GM21390 (cell line): Measurements from ENCODE around the gene ARID4B.
A peak's percentile ranks its signal among the peaks of the same experiment; 100 is the strongest.
"Not testable (repeated sequence)": the region's sequence is repeated elsewhere in the genome, so short reads cannot be mapped to it uniquely, and the experiment has no call there.

Source experiments
- ATAC-seq: cut with Tn5 transposase; IDR thresholded peaks from one replicate; pipeline ENCODE4 v1.9.1; 2021; ENCODE audit not compliant: unreplicated experiment

Gene ARID4B

DNA sequence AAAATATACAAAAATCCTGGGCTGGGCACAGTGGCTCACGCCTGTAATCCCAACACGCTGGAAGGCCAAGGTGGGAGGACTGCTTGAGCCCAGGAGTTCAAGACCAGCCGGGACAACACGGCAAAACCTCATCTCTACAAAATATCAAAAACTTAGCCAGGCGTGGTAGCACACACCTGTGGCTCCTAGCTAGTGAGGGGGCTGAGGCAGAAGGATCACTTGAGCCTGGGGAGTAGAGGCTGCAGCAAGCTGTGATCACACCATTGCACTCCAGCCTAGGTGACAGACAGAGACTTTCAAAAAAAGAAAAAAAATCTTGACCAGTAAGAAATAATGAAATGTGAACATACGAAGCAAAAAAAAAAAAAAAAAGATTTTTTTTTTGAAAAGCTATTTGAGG, 52.1 kb downstream of the ARID4B start:
- ATAC-seq, result no peak

GRCh38 chr1:235275223-235275622, 52.8 kb downstream of the ARID4B start:
- ATAC-seq, result peak; percentile 71

DNA sequence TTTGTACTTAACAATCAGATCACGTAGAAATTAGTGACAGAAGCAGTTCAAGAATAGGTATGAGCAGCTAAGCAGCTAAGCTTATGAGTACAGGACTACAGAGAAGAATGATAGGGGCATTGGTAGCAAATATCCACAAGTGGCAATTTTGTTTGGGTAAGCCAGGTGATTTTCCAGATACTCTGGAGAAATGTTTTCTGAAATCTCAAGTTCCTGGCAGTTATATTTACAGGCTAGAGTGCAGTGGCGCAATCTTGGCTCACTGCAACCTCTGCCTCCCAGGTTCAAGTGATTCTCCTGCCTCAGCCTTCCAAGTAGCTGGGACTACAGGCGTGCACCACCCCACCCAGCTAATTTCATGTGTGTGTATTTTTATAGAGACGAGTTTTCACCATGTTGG, 55.1 kb downstream of the ARID4B start:
- ATAC-seq, result no peak

DNA sequence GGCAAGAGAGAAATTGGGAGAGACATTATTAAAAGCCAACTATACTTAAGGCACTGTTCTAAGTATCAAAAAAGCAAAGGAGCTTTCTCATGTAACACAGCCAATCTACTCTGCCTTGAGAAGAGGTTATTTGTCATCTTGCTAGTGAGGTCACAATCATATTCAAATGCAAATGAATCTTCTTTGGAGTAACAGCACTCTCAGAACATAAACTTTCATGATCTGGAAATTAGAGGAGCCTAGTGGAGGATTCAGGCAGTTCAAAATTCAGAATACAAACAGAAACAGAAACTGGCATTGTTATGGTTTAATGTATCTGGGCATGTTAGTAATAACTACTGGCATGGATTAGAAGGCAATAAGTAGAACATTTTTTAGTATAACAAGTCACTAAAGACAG, 57.4 kb downstream of the ARID4B start:
- no peak for ATAC-seq

DNA sequence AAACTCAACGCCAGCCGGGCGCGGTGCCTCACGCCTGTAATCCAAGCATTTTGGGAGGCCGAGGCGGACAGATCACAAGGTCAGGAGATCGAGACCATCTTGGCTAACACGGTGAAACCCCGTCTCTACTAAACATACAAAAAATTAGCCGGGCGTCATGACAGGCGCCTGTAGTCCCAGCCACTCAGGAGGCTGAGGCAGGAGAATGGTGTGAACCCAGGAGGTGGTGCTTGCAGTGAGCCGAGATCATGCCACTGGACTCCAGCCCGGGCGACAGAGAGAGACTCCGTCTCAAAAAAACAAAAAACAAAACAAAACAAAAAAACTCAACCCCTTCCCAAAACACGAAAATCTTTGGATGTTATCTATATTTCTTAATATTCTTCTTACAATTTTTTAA, 58.0 kb downstream of the ARID4B start:
- not testable (repeated sequence) for ATAC-seq

DNA sequence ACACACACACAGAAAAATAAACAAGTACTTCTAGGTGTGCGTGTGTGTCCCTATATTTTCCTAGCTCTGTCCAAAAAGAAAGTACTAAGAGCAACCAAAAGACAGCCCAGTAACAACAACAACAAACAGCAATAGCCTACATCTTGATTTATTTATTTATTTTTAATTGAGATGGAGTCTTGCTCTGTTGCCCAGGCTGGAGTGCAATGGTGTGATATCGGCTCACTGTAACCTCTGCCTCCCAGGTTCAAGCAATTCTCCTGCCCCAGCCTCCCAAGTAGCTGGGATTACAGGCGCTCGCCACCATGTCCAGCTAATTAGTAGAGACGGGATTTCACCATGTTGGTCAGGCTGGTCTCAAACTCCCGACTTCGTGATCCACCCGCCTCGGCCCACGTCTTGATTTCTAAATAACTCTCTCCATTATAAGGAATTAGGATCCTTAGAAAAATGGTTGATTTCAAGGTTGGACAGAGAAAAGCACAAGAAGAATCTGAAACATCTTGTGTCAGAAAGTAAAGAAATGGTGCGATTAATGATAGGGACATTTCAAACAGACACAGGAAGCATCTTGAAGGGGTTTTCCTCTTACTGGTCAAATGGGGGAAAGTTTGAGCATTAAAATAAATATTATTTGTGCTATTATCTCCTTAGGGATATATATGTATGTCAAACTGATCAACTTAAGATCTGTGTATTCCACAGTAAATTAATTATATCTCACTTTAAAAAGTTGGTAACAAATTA, 59.4 kb downstream of the ARID4B start:
- no peak for ATAC-seq

DNA sequence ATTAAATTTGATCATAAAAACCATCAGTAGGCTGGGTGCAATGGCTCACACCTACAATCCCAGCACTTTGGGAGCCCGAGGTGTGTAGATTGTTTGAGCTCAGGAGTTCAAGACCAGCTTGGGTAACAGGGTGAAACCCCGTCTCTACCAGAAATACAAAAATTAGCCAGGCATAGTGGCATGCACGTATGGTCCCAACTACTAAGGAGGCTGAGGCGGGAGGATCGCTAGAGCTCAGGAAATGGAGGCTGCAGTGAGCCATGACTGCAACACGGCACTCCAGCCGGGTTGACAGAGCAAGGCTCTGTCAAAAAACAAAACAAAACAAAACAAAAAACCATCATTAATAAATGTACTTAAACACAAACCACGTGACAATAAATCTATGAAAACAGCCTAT, 61.0 kb downstream of the ARID4B start:
- ATAC-seq, result no peak

DNA sequence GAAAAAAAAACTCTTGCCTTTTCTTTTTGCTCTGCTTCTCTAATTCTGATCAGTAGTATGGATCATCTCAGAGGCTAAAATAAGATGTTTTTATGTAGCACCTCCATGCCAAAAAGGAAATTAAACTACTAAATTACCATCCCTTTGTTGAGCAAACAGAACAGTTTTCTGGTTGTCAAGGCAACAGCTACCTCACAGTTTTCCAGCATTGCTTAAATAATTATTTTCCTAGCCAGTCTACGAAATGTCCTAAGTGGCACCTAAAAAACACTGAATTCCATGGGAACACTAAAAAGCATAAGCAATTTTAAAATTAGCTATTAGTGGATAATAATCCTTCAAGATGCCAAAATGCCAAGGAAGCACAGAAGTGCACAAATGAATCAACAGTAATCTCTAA, 61.7 kb downstream of the ARID4B start:
- ATAC-seq, result no peak

GRCh38 chr1:235265900-235266299, 62.1 kb downstream of the ARID4B start:
- ATAC-seq, result no peak

DNA sequence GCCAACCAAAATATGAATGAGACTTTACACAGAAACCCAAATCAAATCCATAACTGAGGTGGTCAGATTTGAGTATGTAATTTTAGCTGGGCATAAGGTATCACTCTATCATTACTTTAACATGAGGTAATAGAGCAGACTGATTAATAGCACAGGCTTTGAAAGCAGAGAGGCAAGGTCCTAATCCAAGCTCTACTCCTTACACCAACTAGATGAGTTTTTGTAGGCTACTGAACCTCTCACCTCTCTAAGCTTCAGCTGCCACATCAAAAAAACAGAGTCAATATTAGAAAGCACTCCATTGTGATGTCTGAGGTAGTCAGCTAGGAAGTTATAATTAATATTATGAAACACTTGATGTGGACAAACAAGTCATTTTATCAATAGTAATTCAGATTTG, 63.7 kb downstream of the ARID4B start:
- ATAC-seq, result no peak

DNA sequence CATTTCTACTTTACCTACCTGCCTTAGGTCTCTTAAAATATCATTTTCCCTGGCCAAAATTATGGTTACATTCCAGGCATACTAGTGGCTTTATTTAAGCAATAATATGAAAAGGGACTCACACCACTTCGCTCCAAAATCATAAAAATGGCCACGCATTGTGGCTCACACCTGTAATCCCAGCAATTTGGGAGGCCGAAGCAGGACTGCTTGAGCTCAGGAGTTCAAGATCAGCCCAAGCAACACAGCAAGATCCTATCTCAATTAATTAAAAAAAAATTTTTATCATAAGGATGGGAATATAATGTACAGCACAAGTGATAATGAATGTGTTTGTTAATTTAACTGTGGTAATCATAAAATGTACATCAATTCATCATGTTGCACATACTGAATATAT, 65.4 kb downstream of the ARID4B start:
- no peak for ATAC-seq

DNA sequence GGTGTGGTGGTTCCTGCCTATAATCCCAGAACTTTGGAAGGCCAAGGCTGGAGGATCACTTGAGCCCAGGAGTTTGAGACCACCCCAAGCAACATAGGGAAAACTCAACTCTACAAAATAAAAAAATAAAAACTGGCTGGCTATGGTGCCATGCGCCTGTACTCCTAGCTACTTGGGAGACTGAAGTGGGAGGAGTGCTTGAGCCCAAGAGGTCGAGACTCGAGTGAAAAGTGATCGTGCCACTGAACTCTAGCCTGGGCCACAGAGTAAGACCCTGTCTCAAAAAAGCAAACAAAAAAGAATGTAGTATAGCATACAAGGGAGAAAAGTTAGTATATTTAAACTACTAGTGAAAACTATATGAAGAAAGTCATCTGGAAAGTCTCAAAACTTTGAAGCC, 66.7 kb downstream of the ARID4B start:
- ATAC-seq, result no peak

GRCh38 chr1:235259133-235259778, 68.7 kb downstream of the ARID4B start:
- no peak for ATAC-seq

GRCh38 chr1:235258068-235258467, 69.9 kb downstream of the ARID4B start:
- not testable (repeated sequence) for ATAC-seq

- no peak for ATAC-seq
Observed at GRCh38 chr1:235254721-235255120, 73.3 kb downstream of the ARID4B start.

- ATAC-seq, result no peak
Observed at GRCh38 chr1:235253219-235253962, 74.6 kb downstream of the ARID4B start.

DNA sequence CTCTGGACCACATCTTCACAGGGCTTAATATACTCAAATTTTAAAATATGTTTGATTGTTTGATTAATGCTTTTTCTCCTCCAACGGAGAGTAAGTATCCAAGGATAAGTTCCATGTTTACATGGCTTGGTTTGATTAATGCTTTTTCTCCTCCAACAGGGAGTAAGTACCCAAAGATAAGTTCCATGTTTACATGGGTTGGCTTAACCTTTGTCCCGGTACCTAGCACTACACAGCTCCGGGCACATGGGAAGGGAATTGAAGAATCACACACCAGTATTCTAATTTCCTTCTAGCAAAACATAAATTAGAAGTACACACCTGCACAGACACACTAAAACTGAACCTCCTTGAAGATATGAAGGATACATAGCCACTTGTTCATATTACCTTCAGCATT, 77.5 kb downstream of the ARID4B start:
- ATAC-seq, result no peak

DNA sequence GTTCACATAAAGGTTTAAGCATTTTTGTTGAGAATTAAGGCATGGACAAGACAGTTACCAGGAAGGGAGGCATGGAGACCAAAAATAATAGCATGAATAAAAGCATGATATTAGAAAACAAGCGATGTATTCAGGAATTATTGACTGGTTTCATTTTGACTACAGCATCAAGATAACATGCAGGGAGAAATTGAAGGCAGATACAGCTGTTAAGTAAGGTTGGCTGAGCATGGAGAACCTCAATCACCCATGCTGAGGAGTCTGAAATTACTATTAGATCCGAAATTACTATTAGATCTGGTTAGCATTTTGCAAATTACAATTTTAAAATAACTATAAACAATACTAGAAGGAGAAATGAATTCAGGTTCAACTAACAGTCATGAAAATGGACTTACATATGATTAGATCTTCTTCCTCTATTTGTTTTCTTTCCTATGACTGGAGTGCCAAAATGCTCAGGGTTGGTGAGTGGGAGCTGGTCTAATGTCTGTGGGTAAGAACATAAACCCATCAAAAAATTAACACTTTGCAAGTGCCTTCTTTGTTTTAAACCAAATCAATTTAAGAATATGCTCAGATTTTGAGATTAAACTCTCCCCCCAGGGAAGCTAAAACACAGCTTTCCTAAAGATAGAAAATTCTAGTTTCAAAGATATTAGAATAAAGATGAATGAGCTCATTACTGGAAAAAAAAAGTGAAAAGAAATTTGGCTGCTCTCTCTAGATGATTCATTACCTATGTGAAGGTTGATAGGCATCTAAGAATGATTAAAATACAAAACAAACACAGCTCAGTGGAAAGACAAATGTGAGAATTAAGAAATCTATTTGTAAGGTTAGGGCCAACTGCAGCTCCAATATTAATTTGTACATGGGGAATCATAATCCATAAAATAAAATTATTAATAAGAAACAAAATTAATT, 81.7 kb downstream of the ARID4B start:
- peak; percentile 70 for ATAC-seq

GRCh38 chr1:235244974-235245592, 82.9 kb downstream of the ARID4B start:
- ATAC-seq, result no peak

- no peak for ATAC-seq
Observed at GRCh38 chr1:235240960-235241359, 87.0 kb downstream of the ARID4B start.

DNA sequence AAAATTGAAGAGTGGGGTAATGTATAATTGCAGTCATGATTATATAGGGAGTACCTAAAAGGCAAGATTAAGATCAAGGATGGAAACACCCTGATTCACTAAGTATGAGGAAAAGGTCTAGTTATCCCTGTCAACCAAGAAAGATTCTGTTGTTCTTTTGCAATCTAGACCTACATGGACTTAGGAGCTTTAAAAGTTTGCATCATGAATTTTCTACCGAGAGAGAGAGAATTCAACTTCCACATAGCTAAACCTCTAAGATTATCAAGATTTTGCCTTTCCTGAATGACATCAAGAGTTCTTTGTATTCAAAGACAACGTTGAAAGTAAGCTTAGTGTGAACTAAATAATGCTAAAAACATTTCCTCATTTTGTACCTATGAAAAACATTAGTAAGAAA, 88.1 kb downstream of the ARID4B start:
- ATAC-seq, result no peak
